GM12873 (cell line): ENCODE measurements around the gene MAGI2.

Experiments used
- TF ChIP-seq, protein P1 (sequence below): IDR thresholded peaks from 2 replicates; pipeline ENCODE4 v1.5.1; 2012; ENCODE audit warnings: low read depth, mild to moderate bottlenecking, moderate library complexity, low read length, control low read depth; ENCODE audit not compliant: insufficient read depth; ENCODE audit errors: missing control alignments

The MAGI2 gene

GRCh38 chr7:78224923-78225322 lies 1228.5 kb downstream of the MAGI2 start:
- TF ChIP-seq, protein P1, sequence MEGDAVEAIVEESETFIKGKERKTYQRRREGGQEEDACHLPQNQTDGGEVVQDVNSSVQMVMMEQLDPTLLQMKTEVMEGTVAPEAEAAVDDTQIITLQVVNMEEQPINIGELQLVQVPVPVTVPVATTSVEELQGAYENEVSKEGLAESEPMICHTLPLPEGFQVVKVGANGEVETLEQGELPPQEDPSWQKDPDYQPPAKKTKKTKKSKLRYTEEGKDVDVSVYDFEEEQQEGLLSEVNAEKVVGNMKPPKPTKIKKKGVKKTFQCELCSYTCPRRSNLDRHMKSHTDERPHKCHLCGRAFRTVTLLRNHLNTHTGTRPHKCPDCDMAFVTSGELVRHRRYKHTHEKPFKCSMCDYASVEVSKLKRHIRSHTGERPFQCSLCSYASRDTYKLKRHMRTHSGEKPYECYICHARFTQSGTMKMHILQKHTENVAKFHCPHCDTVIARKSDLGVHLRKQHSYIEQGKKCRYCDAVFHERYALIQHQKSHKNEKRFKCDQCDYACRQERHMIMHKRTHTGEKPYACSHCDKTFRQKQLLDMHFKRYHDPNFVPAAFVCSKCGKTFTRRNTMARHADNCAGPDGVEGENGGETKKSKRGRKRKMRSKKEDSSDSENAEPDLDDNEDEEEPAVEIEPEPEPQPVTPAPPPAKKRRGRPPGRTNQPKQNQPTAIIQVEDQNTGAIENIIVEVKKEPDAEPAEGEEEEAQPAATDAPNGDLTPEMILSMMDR = no peak

DNA sequence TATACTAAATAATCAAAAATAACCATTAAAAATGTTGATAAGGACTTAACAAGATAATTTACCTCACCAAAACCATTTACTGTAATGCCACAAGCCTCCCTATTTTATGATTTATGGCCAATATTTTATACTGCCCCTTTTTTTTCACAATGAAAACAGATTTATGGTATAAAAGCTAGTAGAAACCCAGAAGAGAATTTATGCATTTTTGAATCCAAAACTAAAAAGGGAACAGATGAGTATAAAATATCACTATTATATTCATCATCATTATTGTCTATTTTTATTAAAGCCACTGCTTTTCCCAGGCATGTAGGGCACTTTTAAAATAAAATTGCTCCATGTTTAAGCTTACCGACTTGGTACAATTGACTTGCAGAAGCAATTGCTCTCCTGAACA lies 1229.9 kb downstream of the MAGI2 start:
- TF ChIP-seq, protein P1 = no peak

DNA sequence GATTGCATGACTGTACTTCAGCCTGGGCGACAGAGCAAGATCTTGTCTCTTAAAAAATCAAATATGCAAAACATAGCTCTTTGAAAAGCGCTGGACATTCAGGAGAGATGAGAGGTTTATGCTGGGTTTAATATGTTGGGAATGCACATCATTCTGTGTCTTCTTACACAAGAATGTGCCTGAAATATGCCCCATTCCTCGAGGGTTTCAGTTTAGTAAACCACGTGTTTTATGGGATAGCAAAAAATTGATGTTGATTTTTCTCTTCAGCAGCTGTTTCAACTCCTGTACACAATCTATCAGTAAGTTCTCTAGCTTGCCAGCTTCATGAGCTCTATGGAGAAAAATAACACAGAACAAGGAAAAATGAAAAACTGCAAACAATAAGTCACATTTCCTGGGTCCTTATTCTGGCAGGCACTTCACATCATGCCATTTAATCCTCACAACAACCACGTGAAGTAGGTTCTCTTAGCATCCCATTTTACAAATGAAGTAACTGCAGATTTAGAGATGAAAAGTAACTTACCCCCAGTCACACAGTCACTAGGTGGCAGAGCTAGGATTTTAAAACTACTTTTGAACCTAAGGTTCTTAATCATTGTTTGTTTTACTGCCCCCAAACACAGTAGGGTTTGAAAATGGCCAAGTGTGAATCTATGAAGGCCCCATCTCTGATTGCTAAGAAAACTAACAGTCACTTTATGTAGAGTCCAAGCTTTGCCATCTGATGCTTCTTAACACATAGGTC lies 1231.3 kb downstream of the MAGI2 start:
- TF ChIP-seq, protein P1 = no peak

DNA sequence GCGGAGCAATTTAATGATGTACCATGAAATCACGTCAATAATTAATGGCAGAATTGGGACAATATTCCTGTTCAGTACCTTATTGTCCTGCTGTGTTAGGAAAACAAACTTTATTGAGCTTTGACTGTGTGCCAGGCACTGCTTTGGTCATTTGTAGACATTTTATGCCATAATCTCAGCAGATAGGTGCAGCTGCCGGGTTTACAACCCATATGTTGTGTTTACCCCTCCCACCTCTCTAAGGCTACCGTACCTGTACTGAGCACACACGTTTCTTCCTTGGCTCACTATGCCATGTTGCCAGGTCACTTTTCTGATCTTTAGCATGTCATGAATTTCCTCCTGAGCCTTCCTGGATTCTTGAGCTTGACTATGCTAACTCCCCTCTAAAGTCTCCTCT lies 1232.7 kb downstream of the MAGI2 start:
- TF ChIP-seq, protein P1 = no peak

GRCh38 chr7:78218876-78219275 lies 1234.6 kb downstream of the MAGI2 start:
- TF ChIP-seq, protein P1 = no peak

DNA sequence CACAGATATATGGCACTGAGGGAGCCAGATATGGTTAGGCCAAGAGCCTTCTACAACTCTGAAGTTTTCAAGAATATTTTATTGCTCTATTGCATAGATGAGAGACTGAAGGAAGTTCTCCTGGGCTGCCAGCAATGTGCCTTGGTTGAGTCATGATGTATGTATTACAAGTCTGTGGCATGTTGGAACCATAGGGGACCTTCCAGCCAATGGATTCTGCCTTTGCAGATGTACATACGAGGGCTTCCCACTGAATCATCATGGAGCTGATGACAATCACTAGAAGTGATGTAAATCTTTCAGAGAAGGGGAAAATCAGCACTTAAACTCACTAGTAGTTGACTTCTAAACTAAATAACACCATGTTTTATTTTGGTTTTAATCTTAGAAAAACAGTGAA lies 1235.4 kb downstream of the MAGI2 start:
- TF ChIP-seq, protein P1 = no peak

GRCh38 chr7:78215199-78215598 lies 1238.3 kb downstream of the MAGI2 start:
- TF ChIP-seq, protein P1 = no peak
